Measurements from ENCODE around the gene MAST2.
A peak's percentile ranks its signal among the peaks of the same experiment; 100 is the strongest.
"Not testable (repeated sequence)": the region's sequence is repeated elsewhere in the genome, so short reads cannot be mapped to it uniquely, and the experiment has no call there.

The MAST2 gene

DNA sequence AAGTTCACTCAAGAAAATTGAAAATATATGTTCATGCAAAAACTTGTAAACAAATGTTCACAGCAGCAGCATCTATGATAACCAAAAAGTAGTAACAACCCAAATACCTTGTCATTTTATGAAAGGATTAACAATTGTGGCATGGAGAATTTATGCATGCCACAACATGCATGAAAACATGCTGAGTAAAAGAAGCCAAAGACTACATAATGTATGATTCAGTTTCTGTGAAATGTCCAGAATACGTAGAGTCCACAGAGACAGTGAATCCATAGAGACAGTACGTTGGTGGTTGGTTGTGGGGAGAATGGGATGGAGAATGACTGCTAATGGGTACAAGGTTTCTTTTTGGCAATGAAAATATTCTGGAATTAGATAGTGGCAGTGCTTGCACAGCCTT, 148.7 kb downstream of the MAST2 start:
- no peak for DNase-seq

DNA sequence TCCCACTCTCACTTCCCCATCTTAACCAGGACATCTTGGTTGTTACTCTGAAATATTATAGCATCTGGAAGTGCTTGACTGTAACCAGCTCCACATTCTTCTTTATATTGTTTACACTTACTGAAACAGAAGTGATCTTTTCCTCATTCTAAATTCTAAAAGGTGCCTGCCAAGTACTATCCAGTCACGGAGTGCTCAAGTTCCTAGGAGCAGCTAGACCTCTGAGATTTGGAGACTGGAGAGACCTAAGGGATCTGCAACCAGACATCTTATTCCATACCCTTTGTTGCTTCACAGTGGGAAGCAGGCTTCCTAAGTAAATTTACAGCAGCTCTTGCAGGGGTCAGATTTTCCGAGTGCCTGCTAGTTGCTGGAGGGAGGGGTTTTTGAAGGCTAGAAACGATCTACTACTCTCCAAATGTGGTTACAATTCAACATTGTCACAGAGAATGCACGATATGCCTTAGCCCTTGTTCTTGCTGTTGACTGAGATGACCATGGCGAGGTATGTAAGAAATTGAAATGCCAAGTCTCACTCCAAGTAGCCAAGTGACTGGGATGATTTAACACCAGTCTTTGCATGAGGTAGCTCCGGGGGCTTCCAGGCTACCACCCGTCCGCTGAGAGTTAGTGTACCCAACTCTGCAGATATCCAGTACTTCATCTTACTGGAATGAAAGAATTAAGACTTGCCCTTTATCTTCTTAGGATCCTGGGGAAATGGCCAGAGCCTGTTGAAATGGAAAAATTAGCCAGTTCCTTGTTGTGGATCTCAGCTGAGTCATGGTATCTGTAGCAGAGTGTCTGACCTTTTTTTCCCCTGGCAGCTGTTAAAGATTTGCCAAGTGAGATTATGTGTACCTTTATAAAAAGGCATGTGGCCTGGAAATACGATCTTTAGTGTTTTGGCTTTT, 150.8 kb downstream of the MAST2 start:
- peak; percentile 62 for DNase-seq

DNA sequence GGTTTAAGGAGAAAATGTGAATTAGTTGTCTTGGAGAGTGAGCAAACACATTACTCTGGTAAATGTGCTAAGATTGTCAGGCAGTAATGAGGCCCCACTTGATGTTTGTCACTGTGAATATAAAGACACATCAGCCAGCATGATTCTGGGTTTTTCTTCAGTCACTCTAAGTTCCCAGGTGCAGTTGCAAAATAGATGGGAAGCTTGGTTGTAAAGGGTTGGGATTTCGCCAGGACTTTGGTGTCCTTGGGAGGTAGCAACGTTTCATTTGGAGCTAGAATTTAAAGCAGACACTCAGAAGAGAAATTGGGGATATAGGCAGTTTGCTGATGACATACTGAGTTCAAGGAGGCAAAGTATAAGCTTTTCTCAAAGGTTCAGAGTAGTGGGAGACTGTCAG, 154.3 kb downstream of the MAST2 start:
- no peak for DNase-seq

DNA sequence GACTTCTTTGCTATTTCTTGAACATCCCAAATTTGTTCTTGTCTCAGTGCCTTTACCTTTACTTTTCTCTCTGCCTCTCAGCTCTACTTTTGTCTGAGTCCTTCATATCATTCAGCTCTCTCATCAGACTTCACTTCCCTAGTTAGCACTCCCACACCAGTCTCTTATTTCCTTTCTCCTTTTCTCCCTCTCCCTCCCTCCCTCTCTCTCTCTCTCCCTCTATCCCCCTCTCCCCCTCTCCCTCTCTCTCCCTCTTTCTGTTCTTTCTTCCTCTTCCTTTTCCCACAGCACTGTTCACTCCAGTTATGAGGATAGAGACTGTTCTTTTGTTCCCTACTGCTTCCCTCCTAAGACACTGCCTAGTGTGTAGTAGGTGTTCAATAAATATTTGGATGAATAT, 154.9 kb downstream of the MAST2 start:
- DNase-seq, result no peak

DNA sequence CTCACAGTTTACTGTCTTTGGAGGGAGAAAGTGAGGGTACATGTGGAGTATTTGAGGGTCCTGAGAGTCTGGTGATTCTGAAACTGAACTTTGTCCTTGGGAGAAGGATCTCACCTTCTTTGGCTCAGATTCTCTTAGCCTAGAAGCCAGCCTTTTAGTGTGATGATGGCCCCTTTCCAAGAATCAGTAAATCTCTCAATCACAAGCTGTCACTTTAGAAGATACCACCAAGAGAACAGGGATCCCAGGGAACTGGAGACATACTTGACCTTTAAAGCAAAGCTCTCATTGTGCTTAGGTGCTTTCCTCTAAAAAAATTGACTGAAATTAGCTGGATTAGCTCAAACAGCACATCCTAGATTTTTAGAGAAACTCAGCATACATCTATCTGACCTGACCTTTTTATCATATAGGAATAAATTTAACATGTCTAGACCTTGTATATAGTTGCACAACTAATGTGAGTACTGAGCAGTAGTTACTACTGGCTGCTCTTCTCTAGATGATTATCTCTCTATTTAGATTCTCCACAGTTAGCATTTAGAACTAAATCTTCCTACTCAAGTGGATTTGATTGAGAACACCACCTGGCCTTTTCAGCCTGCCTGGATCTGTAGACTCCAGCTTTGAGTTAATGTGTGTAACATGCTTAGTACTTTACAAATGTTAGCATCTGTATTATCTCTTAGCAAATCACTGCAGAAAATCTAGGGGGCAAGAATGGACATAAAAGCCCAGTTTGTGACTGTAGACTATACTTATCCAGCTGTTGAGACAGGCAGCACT, 157.7 kb downstream of the MAST2 start:
- peak; percentile 10 for DNase-seq

DNA sequence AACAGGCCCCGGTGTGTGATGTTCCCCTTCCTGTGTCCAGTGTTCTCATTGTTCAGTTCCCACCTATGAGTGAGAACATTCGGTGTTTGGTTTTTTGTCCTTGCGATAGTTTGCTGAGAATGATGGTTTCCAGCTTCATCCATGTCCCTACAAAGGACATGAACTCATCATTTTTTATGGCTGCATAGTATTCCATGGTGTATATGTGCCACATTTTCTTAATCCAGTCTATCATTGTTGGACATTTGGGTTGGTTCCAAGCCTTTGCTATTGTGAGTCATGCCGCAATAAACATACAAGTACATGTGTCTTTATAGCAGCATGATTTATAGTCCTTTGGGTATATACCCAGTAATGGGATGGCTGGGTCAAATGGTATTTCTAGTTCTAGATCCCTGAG, 158.5 kb downstream of the MAST2 start:
- not testable (repeated sequence) for DNase-seq

DNA sequence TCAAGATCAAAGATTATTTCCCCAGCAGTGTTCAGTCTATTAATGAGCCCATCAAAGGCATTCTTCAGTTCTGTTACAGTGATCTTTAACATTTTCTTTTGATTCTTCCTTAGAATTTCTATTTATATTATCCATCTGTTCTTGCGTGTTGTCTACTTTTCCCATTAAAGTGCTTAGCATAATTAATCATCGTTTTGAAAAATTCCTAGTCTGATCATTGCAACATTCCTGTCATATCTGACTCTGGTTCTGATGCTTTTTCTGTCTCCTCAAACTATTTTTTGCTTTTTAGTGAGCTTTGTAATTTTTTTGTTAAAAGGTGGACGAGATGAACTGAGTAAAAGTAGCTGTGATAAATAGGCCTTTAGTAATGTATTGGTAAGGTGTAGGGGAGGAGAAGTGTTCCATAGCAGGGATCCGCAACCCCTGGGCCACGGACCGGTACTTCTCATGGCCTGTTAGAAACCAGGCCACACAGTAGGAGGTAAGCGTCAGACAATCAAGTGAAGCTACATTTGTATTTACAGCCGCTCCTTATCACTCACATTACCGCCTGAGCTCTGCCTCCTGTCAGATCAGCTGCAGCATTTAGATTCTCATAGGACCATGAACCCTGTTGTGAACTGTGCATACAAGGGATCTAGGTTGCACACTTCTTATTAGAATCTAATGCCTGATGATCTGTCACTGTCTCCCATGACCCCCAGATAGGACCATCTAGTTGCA, 165.7 kb downstream of the MAST2 start:
- DNase-seq, result no peak

DNA sequence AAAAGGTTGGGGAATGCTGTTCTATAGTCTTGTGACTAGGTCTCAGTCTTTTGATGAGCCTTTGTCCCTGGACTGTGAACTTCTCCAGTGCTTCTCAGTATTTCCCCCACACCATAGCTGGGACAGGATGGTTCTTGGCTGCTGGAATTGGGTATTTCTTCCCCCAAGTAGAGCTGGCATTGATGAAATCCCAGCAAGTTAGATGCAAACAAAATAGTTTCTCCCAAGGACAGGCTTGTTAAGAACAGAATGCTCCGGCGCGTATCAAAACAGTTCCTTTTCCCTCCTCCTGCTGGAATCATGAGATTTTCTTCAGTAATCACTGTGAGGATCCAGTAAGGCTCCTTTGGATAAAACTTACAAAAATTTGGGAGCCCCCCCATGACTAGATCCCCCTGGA, 166.5 kb downstream of the MAST2 start:
- no peak for DNase-seq

DNA sequence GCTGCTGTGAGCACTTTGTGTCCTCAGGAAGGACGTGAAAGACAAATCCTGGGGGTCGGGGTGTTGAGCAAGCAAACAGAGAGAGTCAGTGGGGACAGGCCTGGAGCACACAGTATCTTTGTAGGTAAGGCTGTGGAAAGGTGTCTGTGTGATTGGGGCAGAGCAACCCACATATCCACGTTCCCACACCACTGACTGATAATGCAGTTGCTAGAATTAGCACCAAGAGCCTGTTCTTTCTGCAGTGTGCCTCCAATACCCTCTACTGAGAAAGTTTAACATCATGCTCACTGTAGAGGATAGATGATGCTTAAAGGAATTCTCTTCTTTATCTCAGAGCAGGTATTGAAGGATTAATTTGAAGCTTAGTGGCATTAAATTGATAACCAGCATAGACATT, 167.9 kb downstream of the MAST2 start:
- DNase-seq, result no peak

DNA sequence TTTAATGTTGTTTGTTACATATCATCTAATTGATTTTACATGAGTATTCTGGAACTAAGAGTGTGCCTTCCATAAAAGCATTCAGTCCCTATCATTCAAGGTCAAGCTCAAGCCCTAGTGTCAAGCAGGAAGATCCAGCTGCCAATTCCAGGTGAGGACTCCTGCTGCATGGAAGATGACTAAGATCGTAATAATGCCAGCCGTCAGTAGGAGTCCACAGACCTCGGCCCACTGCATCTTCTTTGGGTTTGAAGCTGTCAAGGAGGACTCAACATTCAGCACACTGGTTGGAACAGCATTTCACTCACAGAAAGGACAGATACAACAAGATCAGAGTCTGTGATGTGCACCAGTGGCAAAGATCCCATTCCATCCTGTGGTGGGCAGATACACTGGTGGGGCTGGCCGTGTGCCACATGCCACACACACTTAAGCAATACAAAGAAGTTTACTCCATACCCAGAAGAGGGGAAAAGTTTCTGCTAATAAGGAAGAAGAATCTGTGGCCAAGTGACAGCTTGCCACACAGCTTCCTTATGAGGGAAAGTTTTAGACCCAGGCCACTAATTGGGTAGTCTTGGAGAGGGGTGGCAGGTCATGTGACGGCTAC, 168.6 kb downstream of the MAST2 start:
- DNase-seq, result no peak

DNA sequence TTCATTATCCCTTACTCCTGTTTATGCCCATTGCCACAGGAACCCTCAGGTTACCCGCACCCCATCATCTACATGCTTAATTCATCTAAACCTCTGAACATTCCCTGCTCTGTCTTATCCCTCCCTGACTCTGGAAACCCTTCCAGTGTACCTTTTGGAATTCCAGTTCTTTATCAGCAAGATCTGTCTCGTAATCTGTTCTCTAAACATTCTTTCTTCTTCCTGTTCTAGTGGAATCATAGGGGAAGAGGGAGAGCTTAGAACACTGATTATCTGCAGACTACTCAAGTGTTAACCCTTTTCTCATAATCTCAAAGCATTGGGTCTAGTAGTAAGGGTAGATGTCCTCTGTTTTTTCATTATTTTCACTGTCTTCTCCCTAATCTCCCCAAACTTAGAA, 169.2 kb downstream of the MAST2 start:
- DNase-seq, result no peak

DNA sequence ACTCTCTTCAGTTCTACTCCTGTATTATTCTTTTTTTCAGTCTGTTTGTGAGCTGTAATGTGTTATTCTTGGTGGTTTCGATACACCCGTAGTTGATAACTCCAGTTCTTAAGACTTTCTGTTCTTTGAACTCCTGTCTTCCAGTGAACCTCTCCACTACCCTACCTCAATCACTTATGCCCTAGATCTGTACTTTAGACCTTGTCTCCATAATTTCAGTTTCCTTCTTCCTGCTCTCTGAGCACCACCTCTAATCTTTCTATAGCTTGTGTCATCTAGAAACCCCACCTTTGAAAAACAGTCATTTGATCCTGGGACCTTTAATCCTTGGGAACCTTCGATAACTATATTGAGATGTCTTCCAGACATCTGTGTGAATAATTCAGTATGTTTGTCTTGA, 169.7 kb downstream of the MAST2 start:
- no peak for DNase-seq

DNA sequence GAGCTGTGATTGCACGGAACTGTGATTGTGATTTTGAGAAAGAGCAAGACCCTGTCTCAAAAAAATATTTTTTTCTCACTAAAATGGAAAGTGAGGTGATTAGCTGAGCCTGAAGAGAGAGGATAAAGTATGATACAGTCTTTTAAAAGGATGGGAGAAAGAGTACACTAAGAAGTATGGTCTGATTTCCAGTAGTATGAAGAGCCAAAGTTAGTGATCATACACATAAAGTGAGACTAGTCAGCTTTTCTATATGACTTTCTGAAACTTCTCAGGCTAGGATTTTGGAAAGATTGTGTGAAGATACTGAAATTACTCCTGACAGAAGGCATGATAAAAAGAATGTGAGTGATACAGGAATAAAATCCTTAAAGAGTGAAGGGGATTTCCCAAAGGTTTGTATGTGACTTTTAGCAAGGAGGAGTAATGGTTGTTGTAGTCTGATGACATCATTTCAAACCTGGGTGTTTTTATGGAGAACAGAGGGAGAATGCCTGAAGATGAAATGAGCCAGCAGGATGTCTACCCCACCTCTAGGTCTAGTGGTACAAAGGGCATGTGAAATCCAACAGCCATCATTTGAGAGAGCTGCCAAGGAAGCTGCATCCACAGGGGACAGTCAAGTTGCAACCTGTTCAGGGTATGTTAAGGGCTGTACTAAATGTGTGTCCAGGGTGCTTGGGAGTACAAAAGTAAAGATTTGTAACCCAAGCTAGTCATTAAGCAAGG, 171.3 kb downstream of the MAST2 start:
- DNase-seq, result peak; percentile 39

DNA sequence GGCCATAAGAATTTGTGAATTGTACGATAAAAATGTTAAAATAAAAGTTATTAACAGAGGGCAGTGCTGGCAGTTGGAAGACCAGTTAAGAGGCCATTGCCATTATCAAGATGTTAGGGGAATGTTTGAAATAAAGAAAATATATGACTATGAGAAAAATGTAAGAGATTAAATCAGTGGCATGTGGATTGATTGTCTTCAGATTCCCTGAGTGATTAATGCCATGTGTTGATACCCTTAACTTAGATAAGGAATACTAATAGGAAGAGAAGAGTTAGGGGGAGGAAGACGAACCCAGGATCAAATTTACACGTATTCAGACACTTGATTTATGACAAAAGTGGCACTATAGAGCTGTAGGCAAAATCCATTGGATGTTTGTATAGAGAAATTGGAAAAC, 173.2 kb downstream of the MAST2 start:
- no peak for DNase-seq

DNA sequence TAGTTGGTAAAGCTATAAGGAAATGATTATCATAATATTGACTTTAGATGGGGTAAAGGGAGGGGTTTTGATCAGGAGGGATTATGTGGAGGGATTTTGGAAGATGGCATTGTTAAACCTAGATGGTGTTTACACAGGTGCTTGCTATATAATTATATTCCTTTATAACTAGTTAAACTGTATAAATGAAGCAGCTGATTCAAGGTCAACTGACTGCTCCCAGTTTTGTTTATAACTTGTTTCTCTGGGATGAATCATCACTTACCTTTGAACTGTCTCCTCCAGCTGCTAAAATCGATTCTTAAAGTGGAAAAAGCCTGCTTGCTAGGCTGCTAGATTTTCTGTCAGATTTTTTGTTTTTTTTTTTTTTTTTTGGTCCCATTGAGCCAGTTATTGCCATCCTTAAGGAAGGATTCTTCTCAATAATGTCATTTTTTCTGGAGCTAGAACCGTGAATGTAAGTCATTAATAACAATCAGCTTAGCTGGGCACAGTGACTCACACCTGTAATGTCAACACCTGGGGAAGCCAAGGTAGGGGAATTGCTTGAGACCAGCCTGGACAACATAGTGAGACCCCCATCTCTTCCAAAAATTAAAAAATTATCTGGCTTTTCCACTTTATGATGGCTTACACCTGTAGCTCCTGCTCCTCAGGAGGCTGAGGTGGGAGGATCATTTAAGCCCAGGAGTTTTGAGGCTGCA, 175.8 kb downstream of the MAST2 start:
- DNase-seq, result peak; percentile 11

DNA sequence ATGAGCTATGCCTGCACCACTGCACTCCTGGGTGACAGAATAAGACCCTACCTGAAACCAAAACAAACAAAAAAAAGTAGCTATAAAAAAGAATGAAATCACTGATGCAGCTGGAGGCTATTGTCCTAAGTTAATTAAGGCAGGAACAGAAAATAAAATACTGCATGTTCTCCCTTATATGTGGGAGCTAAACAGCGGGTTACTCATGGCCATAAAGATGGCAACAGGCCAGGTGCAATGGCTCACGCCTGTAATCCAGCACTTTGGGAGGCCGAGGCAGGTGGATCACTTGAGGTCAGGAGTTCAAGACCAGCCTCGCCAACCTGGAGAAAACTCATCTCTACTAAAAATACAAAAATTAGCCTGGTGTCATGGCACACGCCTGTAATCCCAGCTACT, 176.4 kb downstream of the MAST2 start:
- DNase-seq, result no peak

DNA sequence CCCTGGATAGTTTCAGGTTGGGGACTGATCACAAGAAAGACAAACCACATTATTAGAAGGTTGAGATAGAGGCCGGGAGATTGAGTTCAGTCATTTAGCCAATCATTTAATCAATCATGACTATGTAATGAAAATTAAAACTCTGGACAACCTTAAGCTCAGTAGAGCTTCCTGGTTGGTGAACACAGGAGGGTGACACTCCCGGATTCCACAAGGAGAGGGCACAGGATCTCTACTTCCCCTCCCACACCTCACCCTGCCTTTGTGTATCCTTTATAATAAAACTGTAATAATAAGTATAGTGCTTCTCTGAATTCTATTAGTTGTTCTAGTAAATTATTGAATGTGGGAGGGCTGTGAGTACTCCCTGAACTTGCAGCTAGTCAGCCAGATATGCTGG, 178.9 kb downstream of the MAST2 start:
- DNase-seq, result no peak

DNA sequence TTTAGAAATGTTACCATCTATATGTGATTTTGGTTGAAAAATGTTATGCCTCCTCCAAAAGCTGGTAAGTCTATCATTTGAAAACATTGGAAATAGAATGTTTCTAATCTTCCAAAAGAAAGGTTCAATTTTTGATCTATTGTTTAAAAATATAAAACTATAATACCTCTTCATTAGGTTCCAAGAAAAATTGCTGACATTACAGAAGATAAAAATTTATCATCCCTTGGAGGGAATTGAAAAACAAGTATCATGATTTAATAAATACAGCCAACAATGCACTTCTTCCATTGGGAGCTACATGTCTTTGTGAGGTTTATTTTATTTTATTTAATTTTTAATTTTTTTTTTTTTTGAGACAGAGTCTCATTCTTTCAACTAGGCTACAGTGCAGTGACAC, 180.6 kb downstream of the MAST2 start:
- DNase-seq, result no peak

DNA sequence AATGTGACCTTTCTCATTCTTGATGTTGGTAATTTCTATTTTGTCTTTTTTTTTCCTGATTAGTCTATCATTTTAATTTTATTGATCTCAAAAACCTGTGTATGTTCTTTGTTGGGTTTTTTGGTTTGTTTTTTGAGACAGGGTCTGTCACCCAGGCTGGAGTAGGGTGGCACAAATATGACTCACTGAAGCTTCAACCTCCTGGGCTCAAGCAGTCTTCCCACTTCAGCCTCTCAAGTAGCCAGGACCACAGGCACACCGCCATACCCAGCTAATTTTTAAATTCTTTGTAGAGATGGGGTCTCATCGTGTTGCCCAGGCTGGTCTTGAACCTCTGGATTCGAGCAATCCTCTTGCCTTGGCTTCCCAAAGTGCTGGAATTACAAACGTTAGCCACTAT, 183.8 kb downstream of the MAST2 start:
- DNase-seq, result no peak

DNA sequence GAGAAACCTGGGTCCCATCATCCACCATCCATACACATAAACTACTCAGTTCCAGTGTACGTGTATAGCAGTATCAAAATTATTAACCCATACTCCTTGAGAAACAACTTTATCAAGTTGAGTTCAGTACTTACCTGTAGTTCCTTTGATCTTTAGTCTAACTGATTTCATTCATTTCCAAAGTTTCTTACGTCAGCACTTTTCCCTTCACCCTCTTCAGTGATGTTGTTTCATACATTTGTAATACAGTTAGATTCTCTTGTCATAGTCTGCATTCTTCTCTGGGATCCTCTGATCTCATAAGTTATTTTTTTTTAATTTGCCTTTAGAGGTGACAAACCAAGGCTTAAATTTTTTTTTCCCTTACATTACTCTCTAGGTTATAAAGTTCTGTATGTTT, 185.8 kb downstream of the MAST2 start:
- no peak for DNase-seq

DNA sequence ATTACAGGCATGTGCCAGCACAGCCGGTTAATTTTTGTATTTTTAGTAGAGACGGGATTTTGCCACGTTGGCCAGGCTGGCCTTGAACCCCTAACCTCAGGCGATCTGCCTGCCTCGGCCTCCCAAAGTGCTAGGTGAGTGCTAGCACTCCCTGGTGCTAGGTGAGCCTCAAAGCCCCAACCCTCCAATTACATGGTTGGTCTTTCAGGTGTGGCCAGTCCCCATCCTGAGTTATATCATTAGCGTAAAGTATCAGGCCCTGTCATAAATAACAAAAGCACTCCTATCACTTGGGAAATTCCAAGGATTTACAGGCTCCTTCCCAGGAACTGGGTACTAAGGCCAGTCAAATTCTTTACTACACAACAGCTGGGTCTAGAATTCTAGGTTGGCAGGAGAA, 191.0 kb downstream of the MAST2 start:
- DNase-seq, result no peak

DNA sequence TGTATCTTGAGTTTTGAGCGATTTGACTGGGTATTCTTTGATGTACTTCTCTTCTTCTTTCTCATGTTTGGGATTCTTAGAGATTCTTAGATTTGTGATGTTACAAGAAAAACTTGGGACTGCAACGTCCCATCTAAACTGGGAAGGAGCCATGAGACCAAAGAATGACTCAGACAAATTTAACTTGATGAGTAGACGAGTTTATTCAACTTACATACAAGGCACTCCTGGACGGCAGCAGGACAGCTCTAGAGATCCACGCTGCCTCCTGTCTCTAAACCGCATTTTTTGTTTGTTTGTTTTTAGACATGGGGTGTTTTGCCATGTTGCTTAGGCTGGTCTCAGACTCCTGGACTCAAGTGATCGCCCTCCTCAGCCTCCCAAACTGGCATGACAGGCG, 191.9 kb downstream of the MAST2 start:
- no peak for DNase-seq

Measured in NCI-H2171 treated with DMSO at 0.1 percent for 48 hours (cell line).